Suppressor macrophage treated with lipopolysaccharide for 1 hour (primary cell): Measurements from ENCODE around the gene POLR3G.

Source experiments
- DNase-seq, 3 donors: peaks; one replicate each; pipeline ENCODE4 v3.0.0-alpha.2; 2020 to 2022

Gene POLR3G

DNA sequence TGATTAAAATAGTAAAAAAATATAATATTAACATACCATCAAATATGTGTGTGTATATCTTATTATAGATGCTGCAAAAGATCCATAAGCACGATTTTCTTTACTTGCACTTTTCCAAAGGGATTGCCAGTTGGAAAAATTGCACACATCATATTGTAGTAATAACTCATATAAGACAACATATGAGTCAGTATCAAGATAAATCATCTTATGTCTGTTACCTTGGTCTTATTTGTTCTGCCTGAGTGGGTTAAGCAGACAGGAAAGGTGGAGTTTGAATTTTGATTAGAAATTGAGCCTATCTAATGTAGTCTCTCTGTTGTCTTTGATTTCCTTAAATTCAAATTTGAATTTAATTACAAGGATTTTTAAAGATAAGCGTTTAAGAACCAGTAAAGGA, 30.1 kb downstream of the POLR3G start:
- DNase-seq = no peak

GRCh38 chr5:90506221-90506620, 31.6 kb downstream of the POLR3G start:
- no peak for DNase-seq

DNA sequence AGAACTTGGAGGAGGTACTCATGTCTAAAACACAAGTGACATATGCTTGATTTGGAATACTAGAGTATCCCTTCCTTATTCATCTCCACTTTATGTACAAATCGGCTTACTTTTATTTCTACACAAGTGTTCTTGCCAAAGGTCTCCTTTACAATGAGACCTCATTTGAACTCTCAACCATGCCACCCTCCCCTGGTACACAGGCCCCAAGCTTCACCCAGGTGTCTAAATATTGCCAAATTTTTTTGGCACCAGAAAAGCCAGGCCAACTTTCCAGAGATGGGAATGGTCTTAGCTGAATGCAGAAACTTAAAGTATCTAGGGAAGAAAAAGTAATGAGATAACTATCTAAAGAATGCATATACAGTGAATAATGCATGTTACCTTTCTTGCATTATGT, 35.8 kb downstream of the POLR3G start:
- no peak for DNase-seq

GRCh38 chr5:90514520-90514919, 39.9 kb downstream of the POLR3G start:
- no peak for DNase-seq

DNA sequence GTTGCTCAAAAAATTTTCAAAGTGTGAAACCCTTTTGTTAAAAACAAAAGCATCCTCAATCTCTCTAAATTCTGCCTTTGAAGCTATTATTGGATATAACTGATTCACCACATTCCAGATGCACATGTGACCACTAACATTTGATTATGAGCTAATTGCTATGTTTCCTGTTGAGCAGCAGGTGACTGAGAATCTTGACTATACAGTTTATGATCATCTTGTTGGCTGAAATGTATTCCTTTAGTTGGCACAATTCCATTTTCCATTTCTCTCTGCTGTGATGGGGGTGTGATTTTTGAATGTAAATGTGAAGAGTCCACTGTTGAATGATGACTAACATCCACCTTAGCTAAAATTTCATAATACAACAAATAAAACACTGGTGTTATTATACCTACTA, 44.0 kb downstream of the POLR3G start:
- DNase-seq = no peak

GRCh38 chr5:90519081-90519480, 44.4 kb downstream of the POLR3G start:
- no peak for DNase-seq

DNA sequence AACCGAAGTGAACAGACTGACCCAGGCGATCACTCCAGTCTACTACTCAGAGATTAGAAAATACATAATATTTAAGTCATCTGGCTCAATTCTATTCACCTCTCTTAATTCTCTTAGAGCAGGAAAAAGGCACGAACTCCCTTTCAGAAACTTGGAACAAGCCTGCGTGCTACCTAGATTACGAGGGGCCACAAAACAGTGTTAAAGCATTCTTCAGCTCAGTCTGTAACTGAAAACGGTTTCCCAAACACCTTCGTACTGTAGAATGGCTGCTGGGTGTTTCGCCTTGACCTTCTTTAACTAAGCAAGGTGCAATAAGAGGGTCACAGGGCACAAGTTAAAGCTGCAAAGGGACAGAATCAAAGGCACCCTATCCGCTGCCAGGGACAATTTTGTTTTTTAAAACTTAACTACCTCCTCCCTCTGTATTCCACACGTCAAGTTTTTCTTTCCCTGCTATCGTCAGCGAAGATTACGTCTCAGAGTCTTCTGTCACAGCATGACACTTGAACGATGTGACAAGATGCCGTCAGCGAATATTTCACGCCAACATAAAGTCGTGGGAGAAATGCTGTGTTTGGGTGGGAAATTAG, 54.0 kb downstream of the POLR3G start:
- DNase-seq = peak; percentile 56 to 75 (median 73)

DNA sequence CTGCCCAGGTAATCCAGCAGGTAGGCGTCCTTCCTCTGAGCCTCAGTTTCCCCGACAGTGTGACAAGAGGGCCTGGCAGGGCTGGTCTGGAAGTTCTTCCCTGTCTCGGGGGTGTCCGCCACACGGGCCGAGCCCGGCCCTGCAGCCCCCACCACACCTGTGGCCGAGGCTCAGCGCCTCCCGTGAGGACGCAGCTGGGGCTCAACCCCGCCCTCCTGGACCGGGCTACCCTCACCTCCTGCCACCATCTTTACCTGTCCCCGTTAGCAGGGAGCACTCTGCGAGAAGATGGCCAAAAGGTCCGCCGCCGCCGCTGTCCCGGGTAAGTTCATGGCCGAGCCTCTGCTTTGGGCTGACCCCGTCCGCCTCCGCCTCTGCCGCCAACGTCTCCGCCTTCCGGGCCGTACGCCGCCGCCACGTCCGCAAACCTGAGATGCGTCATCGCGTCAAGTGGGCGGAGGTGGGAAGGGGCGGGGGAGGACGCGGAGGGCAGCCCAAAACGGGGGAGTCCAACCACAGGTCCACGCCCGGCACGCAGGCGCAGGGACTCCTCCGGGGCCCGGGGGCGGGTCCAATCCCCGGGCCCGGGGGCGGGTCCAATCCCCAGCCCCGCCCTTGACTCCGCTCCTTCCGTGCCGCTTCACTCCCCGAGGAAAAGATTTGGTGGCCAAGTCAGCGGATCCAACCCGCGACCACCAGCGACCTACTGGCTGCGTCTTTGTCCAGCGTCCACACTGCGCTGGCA, 54.7 kb downstream of the POLR3G start, which contains the start of gene LYSMD3:
Gene LYSMD3, minus strand, starts transcription at position 391 of the 745 bp plus-strand sequence. CDS start 4,295 bp downstream, outside the sequence.
- DNase-seq = peak; percentile 95 to 99 (median 97)

GRCh38 chr5:90529939-90530677, 55.4 kb downstream of the POLR3G start:
- DNase-seq = peak; percentile 70 to 73 (median 71)

GRCh38 chr5:90530736-90531487, 56.2 kb downstream of the POLR3G start:
- peak in 1 of 3 donors; percentile 18 for DNase-seq

DNA sequence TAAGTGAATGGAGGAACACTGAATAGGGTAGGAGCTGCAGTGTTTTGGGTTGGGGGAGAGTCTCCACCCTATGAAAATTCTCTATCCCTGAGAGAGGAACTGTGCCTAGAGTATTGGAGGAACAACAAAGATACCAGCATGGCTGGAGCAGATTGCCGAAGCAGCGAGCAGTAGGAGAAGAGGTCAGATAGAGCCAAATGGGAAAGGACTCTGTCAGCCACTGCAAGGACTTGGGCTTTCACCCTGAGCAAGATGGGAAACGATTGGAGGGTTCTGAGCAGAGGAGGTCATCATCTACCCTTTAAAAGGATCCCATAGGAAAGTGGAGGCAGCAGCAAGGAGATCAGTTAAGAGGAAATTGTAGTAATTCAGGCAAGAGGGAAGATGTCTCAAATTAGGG, 59.1 kb downstream of the POLR3G start:
- DNase-seq = no peak

DNA sequence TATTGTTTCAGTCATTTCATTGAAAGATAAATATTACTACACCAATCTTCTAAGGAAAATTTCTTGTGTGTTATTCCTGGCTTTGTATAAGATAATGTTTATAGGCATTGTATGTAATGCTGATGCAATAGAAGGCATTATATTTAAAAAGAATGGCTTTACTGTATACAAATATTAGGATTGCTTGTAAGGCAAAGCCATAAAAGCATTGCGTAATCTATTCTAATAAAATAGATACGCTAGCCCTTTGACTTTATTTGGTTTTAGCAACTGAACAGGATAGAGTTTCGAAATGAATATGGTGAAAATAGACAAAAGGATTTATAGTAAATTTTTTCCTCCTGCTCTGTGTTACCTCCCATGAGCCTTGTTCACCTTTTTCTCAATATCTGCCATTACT, 60.3 kb downstream of the POLR3G start:
- DNase-seq = no peak

DNA sequence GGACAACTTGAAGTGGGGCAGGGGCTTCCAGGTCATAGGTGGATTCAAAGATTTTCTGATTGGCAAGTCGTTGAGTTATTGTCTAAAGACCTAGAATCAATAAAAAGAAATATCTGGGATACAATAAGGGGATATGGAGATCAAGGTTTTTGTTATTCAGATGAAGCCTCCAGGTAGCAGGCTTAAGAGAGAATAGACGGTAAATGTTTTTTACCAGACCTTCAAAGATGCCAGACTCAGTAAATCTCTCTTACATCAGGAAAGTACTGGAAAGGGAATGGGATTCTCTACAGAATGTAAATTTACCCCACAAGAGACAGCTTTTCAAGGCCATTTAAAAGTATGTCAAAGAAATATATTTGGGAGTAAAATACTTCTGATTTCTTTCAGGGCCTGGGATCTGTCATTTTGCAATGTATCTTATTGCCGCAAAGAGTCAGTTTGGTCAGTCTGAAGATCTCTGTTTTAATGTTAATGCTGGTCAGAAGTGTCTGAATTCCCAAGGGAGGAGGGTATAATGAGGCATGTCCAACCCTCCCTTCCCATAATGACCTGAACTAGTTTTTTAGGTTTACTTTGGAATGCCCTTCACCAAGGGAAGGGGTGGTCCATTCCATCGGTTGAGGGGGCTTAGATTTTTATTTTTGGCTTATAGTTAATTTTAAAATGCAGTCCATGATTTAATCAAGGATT, 68.3 kb downstream of the POLR3G start:
- no peak for DNase-seq

DNA sequence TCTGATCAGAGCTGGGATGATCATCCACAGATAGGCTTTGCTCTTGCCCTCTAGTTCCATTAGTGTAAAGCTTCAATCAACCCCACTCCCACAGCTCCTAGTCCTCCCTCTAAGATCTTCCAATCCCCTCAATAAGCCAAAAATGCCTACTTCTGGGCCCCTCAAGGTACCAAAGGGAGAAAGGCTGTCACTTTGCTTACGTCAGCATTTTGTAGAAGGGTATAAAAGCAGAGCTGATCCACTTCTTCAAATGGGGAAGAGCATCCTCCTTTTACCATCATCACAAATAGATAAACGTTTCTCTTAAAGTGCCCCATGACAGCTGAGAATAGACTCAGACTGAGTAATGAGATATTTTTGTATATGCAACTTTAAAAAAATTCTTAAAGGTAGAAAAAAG, 70.8 kb downstream of the POLR3G start:
- no peak for DNase-seq

- no peak for DNase-seq
Measured at GRCh38 chr5:90546216-90546837, 71.7 kb downstream of the POLR3G start.

DNA sequence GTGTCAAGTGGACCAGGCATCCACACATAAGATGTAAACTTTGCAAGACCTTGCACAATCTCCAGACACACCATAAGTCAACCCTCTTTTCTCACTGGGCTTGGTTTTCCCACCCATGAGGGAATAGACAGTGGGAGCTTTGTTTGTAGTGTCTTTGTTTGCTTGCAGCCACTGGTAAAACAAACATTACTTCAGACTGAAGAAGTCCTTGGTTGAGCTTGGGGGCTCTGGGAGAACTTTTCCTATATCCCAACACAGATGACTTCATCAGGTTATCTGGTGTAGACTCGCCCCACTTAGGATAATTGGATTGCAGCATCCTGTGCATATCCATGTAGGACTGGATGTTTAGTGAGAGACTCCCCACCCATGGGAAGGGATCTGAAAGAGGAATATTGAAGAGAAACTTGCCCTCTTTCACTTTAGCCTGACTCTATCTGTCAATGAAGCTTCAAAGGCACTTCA, 72.4 kb downstream of the POLR3G start:
- DNase-seq = no peak

- no peak for DNase-seq
Measured at GRCh38 chr5:90548069-90548593, 73.5 kb downstream of the POLR3G start.

DNA sequence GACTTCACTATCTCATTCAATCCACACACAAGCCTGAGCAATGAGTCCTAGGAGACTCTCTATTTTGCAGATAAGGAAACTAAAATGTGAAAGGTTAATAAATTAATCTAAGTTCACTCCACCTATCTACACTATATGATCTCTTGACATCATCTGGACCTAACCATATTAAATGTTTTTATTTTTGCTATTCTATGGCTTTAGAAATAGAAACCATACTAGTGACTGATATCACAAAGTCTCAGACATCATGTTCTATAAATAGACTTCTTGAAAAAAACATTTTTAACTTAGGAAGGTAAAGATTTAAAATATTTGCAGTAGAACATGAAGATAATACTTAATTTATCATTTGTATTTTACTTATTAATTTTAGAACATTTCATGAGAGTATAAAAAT, 74.6 kb downstream of the POLR3G start:
- DNase-seq = no peak

DNA sequence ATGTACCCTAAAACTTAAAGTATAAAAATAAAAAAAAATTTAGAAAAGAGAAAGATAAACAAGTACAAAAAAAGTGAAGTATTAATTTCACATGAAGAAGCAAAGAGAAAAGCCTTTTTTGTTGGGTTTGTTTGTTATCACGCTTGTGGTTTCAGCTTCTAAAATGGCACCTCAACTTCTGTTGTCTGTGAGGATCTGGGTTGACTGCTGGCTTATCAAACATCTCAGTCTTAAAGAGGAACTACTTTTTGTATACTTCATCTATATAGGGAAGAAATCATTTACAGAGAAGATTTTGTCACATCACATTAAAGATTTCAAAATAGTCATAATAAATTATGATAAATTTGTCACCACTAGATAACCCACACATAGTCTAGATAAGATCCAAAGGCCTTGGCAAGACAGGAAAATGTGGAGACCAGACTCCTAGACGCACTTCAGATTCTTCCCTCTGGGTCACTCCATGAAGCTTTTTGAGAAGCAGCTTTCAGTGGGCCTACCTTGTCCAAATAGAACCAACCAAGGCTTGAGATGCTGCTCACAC, 75.1 kb downstream of the POLR3G start:
- DNase-seq = no peak

DNA sequence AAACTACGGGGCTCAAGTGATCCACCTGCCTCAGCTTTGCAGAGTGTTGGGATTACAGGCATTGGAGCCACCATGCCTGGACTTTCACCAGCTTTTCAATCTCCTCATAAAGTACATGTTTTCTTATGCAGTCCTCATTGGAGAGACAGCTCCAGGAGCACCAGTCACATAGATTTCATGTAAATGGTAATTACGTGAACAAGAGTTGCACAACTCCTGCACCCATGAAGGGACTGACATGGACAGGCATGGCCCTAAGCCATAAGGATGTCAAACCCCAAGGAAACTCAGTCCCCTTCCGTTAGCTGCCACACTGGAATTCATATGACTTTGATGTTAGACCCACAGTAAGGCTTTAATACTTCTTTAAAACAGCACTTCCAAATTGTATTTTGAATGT, 76.3 kb downstream of the POLR3G start:
- no peak for DNase-seq

DNA sequence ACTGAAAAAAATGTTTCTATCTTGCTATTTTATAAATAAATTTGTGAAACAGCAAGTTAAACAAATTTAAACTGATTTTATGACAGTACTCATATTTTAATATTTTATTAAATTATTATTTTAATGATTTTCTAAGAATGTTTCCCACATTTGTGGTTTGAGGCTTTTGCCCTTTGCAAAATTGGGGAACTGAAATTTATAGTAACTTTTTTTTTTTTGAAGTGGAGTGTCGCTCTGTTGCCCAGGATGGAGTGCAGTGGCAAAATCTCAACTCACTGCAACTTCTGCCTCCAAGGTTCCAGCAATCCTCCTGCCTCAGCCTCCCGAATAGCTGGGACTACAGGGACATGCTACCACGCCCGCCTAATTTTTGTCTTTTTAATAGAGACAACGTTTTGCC, 76.7 kb downstream of the POLR3G start:
- no peak for DNase-seq
